Naive thymus-derived CD4-positive, alpha-beta T cell (primary cell): ENCODE data around the gene OR8G1. TPM values are rescaled to one million over a fixed set of nuclear protein-coding genes. Genes with fewer than 3 reads are reported as not detected.
"Not testable (repeated sequence)": the region's sequence is repeated elsewhere in the genome, so short reads cannot be mapped to it uniquely, and the experiment has no call there.

Experiments
- ATAC-seq: fragments of 150-1000 bp; cut with Tn5 transposase; 2 replicates; pipeline ENCODE4 v1.10.0; 2021; ENCODE audit warnings: mild to moderate bottlenecking, moderate library complexity
- CTCF ChIA-PET: fragments of 350-600 bp; sonication (Branson Sonifier 250); formaldehyde crosslinking; loops from one replicate; lab custom pipeline; 2021; ENCODE audit warnings: antibody characterized with exemption; lab: Charles Lee
- POLR2A ChIA-PET: fragments of 350-600 bp; sonication (Branson Sonifier 250); formaldehyde crosslinking; loops from one replicate; lab custom pipeline; 2021; ENCODE audit warnings: antibody characterized with exemption, inconsistent platforms; lab: Charles Lee
- DNase-seq, 9 donors: peaks; one replicate each; pipeline versions ENCODE4 v3.0.0 to v3.0.0-alpha.2; 2020 to 2022; ENCODE audit warnings: mixed read lengths in 1 of 9
- H3K27ac ChIP-seq: one replicate; pipeline ENCODE4 v1.7.0; 2013; ENCODE audit warnings: mild to moderate bottlenecking, low read depth, low read length, moderate library complexity
- H3K27me3 ChIP-seq, 2 donors: one replicate each; pipeline ENCODE4 v1.7.0; 2013; ENCODE audit warnings: low read length in 2 of 2, mild to moderate bottlenecking in 2 of 2, moderate library complexity in 2 of 2; ENCODE audit not compliant: control insufficient read depth in 2 of 2, insufficient read depth in 2 of 2
- H3K36me3 ChIP-seq, 3 experiments: 1 replicate in 2 of 3; 2 replicates in 1 of 3; pipeline ENCODE4 v1.7.0; 2013; ENCODE audit warnings: low read length in 3 of 3, mild to moderate bottlenecking in 3 of 3, moderate library complexity in 1 of 3; ENCODE audit not compliant: insufficient read depth in 3 of 3, control insufficient read depth in 2 of 3
- H3K4me1 ChIP-seq, 2 donors: one replicate each; pipeline ENCODE4 v1.7.0; 2013; ENCODE audit warnings: low read length in 2 of 2, mild to moderate bottlenecking in 2 of 2, moderate library complexity in 1 of 2; ENCODE audit not compliant: control insufficient read depth in 2 of 2, insufficient read depth in 2 of 2
- H3K4me3 ChIP-seq: 2 replicates; pipeline ENCODE4 v1.7.0; 2013; ENCODE audit warnings: mild to moderate bottlenecking, low read length
- H3K9me3 ChIP-seq, 3 experiments: 1 replicate in 2 of 3; 2 replicates in 1 of 3; pipeline ENCODE4 v1.7.0; 2013; ENCODE audit warnings: low read length in 3 of 3; ENCODE audit not compliant: control insufficient read depth in 2 of 3
- H3K27ac Mint-ChIP-seq, 9 donors: one replicate each; pipeline ENCODE4 v1.8.0; 2020 to 2022; ENCODE audit warnings: mixed read lengths in 9 of 9, mild to moderate bottlenecking in 8 of 9, moderate library complexity in 5 of 9, inconsistent platforms in 2 of 9
- H3K27me3 Mint-ChIP-seq, 5 donors: one replicate each; pipeline ENCODE4 v1.8.0; 2021 to 2022; ENCODE audit warnings: mixed read lengths in 5 of 5, mild to moderate bottlenecking in 1 of 5
- H3K36me3 Mint-ChIP-seq, 5 donors: one replicate each; pipeline ENCODE4 v1.8.0; 2020 to 2022; ENCODE audit warnings: mixed read lengths in 5 of 5, mild to moderate bottlenecking in 3 of 5, inconsistent platforms in 1 of 5
- H3K4me1 Mint-ChIP-seq, 7 donors: one replicate each; pipeline ENCODE4 v1.8.0; 2020 to 2022; ENCODE audit warnings: mixed read lengths in 7 of 7, mild to moderate bottlenecking in 3 of 7, inconsistent platforms in 1 of 7
- H3K4me3 Mint-ChIP-seq, 10 donors: one replicate each; pipeline ENCODE4 v1.8.0; 2020 to 2022; ENCODE audit warnings: mild to moderate bottlenecking in 10 of 10, mixed read lengths in 10 of 10, moderate library complexity in 6 of 10, inconsistent platforms in 2 of 10
- H3K9me3 Mint-ChIP-seq, 11 donors: one replicate each; pipeline ENCODE4 v1.8.0; 2020 to 2022; ENCODE audit warnings: mixed read lengths in 11 of 11, mild to moderate bottlenecking in 4 of 11, inconsistent platforms in 1 of 11, moderate library complexity in 1 of 11
- intact Hi-C, 2 donors: fragments of 100-400 bp; cut with micrococcal nuclease; formaldehyde crosslinking; loops; one replicate each; pipeline ENCODE4 v1.15.1; 2023
- polyA plus RNA-seq, 2 donors: library from polyadenylated mRNA; unstranded; fragments of 300-500 nt; fragmentation: Illumina TruSeq; gene quantifications; one replicate each; pipeline ENCODE4 v1.2.3, GENCODE V29; 2021
- total RNA-seq, 6 experiments: library from RNA in 5 of 6; stranded (reverse) in 5 of 6; gene quantifications; 1 replicate in 5 of 6; 2 replicates in 1 of 6; pipeline ENCODE4 v1.2.3 and lab custom pipeline; 2021 to 2026

OR8G1 gene
- total and polyA plus RNA-seq, 7 experiments from 2014 or later, result not detected

DNA sequence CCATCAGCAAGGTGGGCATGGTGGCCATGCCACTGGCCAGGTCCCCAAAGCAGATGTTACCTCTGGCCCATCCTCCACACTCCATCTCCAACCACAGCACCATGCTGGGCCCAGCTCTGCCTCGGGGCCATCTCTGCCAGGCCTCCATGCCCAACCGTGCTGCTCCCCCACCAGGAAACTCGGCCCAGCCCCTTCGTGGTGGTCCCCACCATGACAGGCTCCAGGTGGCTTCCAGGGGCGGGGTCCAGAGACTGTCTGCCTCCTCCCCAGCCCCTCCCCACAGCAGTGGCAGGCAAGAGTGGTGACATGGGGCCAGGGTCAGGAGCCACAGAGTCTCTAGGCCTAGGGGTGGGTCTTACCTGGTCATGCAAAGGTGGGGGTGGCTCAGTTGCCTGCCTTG lies 30.5 kb upstream of the OR8G1 start:
- Mint-ChIP-seq H3K27ac (no peak overlapping the region), H3K4me1 (no peaks in the 10 kb centered on the region), H3K9me3 (no peaks in the 10 kb centered on the region), H3K4me3 (no peak overlapping the region), H3K36me3 (no peaks in the 10 kb centered on the region), H3K27me3 (peaks cover 0 to 22% (median 3%) of the 10 kb centered on the region in 5 donors)
- no peak for ATAC-seq
- Histone ChIP-seq H3K4me3 (no peak overlapping the region), H3K4me1 (no peaks in the 10 kb centered on the region), H3K9me3 (no peaks in the 10 kb centered on the region), H3K27ac (no peak overlapping the region), H3K27me3 (no peaks in the 10 kb centered on the region), H3K36me3 (no peaks in the 10 kb centered on the region)
- ChIA-PET POLR2A (no interaction called here), CTCF (no interaction called here)
- DNase-seq, result no peak
- intact Hi-C loops, result no loop called here

DNA sequence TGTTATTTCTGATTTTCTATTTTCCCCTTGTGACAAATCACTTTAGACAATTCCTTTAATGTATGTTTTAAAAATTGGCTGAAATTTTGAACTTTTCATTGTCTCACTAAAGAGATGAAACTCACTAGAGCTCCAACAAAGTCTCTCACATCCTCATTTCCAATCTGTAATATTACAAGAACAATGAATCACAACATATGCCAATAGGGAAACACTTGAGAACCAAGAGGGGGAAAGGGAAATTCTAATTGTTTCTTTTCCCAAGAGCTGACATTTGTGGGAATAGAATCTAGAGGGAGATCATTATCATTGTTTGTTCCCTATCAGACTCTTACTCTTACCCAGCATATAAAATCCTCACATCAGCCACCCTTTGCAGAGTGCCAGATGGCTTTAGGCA lies 29.6 kb upstream of the OR8G1 start:
- no peak overlapping the region for H3K4me3 ChIP-seq
- DNase-seq (no peak), ATAC-seq (no peak)
- H3K4me1 Mint-ChIP-seq, result no peaks in the 10 kb centered on the region
- intact Hi-C loops, result no loop called here
- peaks cover 0 to 22% (median 3%) of the 10 kb centered on the region in 5 donors for H3K27me3 Mint-ChIP-seq
- H3K9me3 Mint-ChIP-seq, result no peaks in the 10 kb centered on the region
- no peak overlapping the region for H3K27ac Mint-ChIP-seq
- no peak overlapping the region for H3K27ac ChIP-seq
- H3K9me3 ChIP-seq, result no peaks in the 10 kb centered on the region
- ChIA-PET CTCF (no interaction called here), POLR2A (no interaction called here)
- no peaks in the 10 kb centered on the region for H3K36me3 Mint-ChIP-seq
- H3K4me1 ChIP-seq, result no peaks in the 10 kb centered on the region
- no peak overlapping the region for H3K4me3 Mint-ChIP-seq
- H3K27me3 ChIP-seq, result no peaks in the 10 kb centered on the region
- no peaks in the 10 kb centered on the region for H3K36me3 ChIP-seq

DNA sequence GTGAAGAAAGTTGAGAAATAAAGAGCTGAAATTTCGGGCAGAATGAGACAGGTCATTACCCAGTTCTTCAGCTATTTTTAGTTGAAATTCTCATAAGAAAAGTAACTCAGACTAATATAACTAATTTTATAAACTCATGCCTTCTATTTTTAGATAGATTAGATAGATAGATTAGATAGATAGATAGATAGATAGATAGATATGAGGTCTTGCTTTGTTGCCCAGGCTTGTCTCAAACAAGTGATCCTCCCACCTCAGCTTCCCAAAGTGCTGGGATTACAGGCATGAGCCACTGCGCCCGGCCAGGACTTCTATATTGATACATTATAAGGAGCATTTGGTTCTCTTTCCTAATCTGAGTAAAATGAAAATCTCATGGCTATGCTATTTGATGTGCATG lies 26.9 kb upstream of the OR8G1 start:
- H3K27ac ChIP-seq, result no peak overlapping the region
- intact Hi-C loops, result no loop called here
- peaks cover 0 to 6% (median 0%) of the 10 kb centered on the region in 11 donors for H3K9me3 Mint-ChIP-seq
- no peaks in the 10 kb centered on the region for H3K4me1 ChIP-seq
- ChIA-PET CTCF (no interaction called here), POLR2A (no interaction called here)
- no peak overlapping the region for H3K4me3 ChIP-seq
- no peak for ATAC-seq
- H3K4me1 Mint-ChIP-seq, result no peaks in the 10 kb centered on the region
- no peaks in the 10 kb centered on the region for H3K36me3 ChIP-seq
- no peaks in the 10 kb centered on the region for H3K9me3 ChIP-seq
- no peak overlapping the region for H3K27ac Mint-ChIP-seq
- no peaks in the 10 kb centered on the region for H3K27me3 ChIP-seq
- H3K4me3 Mint-ChIP-seq, result no peak overlapping the region
- H3K36me3 Mint-ChIP-seq, result no peaks in the 10 kb centered on the region
- H3K27me3 Mint-ChIP-seq, result peaks cover 0 to 22% (median 7%) of the 10 kb centered on the region in 5 donors
- no peak for DNase-seq

DNA sequence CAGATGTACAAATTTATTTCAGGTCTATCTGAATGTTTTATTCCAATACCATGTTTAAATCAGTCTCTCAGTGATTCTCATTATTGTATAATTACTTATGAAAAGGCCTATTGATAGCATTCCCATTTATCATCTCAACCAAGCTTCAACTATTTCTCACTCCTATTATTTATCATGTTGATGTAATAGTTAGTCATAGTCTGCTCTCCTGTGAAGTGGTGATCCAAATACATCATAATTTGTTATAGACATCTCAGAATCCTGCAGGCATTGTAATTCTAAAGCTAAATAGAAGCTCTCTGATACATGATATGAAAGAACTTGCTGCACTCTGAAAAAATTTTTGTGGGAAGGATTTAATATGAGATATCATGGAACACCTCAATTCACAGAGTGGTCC lies 21.8 kb upstream of the OR8G1 start:
- ChIA-PET CTCF (no interaction called here), POLR2A (no interaction called here)
- H3K4me3 ChIP-seq, result no peak overlapping the region
- H3K27me3 ChIP-seq, result no peaks in the 10 kb centered on the region
- H3K36me3 Mint-ChIP-seq, result no peaks in the 10 kb centered on the region
- no peak overlapping the region for H3K27ac Mint-ChIP-seq
- H3K4me1 Mint-ChIP-seq, result no peaks in the 10 kb centered on the region
- no peaks in the 10 kb centered on the region for H3K9me3 ChIP-seq
- no peak overlapping the region for H3K27ac ChIP-seq
- peaks cover 0 to 13% (median 6%) of the 10 kb centered on the region in 5 donors for H3K27me3 Mint-ChIP-seq
- intact Hi-C loops, result no loop called here
- DNase-seq (no peak), ATAC-seq (no peak)
- H3K4me1 ChIP-seq, result no peaks in the 10 kb centered on the region
- no peak overlapping the region for H3K4me3 Mint-ChIP-seq
- H3K36me3 ChIP-seq, result no peaks in the 10 kb centered on the region
- H3K9me3 Mint-ChIP-seq, result peaks cover 0 to 6% (median 0%) of the 10 kb centered on the region in 11 donors

DNA sequence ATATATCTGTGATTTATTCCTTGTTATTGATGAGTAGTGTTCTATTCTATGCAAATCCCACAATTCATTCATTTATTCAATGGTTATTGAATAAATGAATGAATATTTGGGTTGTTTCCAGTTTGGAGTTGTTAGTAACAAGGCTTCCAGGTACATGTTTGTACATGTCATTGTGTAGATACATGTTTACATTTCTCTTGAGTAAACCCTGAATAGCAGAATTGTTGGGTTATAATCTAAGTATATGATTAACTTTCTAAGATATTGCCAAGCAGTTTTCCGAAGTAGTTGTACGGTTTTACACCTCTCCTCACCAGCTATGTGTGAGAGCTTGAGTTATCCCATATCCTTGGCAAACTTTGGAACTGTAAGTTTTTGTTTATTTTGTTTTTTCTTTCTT lies 18.5 kb upstream of the OR8G1 start:
- no peak for DNase-seq
- H3K9me3 Mint-ChIP-seq, result no peaks in the 10 kb centered on the region
- Histone ChIP-seq H3K27ac (no peak overlapping the region), H3K9me3 (no peaks in the 10 kb centered on the region), H3K27me3 (no peaks in the 10 kb centered on the region), H3K4me3 (no peak overlapping the region), H3K36me3 (no peaks in the 10 kb centered on the region), H3K4me1 (no peaks in the 10 kb centered on the region)
- H3K27me3 Mint-ChIP-seq, result peaks cover 4 to 27% (median 13%) of the 10 kb centered on the region in 5 donors
- no peak overlapping the region for H3K27ac Mint-ChIP-seq
- H3K4me1 Mint-ChIP-seq, result no peaks in the 10 kb centered on the region
- CTCF ChIA-PET, result no interaction called here
- no peak for ATAC-seq
- no peak overlapping the region for H3K4me3 Mint-ChIP-seq
- POLR2A ChIA-PET, result no interaction called here
- intact Hi-C loops, result no loop called here
- H3K36me3 Mint-ChIP-seq, result no peaks in the 10 kb centered on the region

DNA sequence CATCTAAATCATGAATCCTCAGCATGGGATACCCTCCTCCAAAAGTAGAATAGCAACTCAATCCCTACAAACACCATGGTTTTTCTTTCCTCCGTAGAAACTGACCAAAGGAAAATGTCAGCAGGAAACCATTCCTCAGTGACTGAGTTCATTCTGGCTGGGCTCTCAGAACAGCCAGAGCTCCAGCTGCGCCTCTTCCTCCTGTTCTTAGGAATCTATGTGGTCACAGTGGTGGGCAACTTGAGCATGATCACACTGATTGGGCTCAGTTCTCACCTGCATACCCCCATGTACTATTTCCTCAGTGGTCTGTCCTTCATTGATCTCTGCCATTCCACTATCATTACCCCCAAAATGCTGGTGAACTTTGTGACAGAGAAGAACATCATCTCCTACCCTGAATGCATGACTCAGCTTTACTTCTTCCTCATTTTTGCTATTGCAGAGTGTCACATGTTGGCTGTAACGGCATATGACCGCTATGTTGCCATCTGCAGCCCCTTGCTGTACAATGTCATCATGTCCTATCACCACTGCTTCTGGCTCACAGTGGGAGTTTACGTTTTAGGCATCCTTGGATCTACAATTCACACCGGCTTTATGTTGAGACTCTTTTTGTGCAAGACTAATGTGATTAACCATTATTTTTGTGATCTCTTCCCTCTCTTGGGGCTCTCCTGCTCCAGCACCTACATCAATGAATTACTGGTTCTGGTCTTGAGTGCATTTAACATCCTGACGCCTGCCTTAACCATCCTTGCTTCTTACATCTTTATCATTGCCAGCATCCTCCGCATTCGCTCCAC lies 16.1 kb upstream of the OR8G1 start:
- H3K9me3 Mint-ChIP-seq, H3K4me1 ChIP-seq, H3K27ac ChIP-seq, DNase-seq, H3K36me3 ChIP-seq, H3K4me1 Mint-ChIP-seq, H3K27ac Mint-ChIP-seq, H3K27me3 ChIP-seq, H3K4me3 ChIP-seq, H3K9me3 ChIP-seq, POLR2A ChIA-PET, intact Hi-C loops, H3K36me3 Mint-ChIP-seq, H3K4me3 Mint-ChIP-seq, CTCF ChIA-PET: not testable (repeated sequence)
- ATAC-seq, result peak; percentile 80
- peaks cover 0 to 36% (median 15%) of the 10 kb centered on the region in 5 donors for H3K27me3 Mint-ChIP-seq

DNA sequence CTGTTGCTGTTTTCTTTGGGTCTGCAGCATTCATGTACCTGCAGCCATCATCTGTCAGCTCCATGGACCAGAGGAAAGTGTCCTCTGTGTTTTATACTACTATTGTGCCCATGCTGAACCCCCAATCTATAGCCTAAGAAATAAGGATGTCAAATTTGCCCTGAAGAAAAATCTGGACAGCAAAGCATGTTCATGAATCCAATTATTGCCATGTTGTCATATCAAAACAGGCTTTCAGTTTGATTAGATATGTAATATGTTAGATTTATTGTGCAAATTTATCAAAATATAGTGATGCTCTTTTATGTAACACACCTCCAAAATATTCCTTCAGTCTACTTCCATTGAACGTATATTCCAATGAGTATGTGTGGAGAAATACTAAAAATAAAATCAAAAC lies 15.4 kb upstream of the OR8G1 start:
- no peak overlapping the region for H3K27ac Mint-ChIP-seq
- CTCF ChIA-PET, result no interaction called here
- H3K4me1 ChIP-seq, result no peaks in the 10 kb centered on the region
- H3K4me3 ChIP-seq, result no peak overlapping the region
- no peaks in the 10 kb centered on the region for H3K27me3 ChIP-seq
- peaks cover 0 to 36% (median 15%) of the 10 kb centered on the region in 5 donors for H3K27me3 Mint-ChIP-seq
- no peaks in the 10 kb centered on the region for H3K36me3 ChIP-seq
- H3K9me3 ChIP-seq, result no peaks in the 10 kb centered on the region
- ATAC-seq, result no peak
- intact Hi-C loops, result no loop called here
- POLR2A ChIA-PET, result no interaction called here
- no peak overlapping the region for H3K27ac ChIP-seq
- no peaks in the 10 kb centered on the region for H3K36me3 Mint-ChIP-seq
- H3K4me3 Mint-ChIP-seq, result no peak overlapping the region
- H3K9me3 Mint-ChIP-seq, result no peaks in the 10 kb centered on the region
- no peak for DNase-seq
- no peaks in the 10 kb centered on the region for H3K4me1 Mint-ChIP-seq
